Activated T-cell treated with anti-CD3 and anti-CD28 coated beads for 24 hours (primary cell): Measurements from ENCODE around the gene TREH.

ENCODE experiments used
- DNase-seq: peaks from one replicate; pipeline ENCODE4 v3.0.0-alpha.2; 2020; ENCODE audit warnings: low read depth

TREH gene

DNA sequence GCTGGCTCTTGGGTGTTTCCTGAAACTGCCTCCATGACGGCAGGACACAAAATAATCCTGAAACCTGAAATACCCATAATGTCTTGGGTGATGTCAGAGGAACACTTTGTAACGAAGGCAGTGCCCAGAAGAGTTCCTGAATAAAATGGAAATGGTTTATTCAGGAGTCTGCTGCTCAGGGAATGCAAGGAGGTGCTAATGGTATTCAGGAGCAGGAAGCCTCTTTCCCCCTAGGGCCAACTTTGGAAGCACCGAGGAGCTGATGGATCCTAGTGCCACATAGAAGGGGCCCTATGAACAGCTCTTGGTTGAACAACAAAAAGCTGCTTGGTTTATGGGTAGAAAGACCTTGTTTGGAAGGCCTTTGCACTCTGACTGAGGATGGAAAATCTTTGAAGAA lies 15.5 kb downstream of the TREH start:
- no peak for DNase-seq

GRCh38 chr11:118663381-118663780 lies 16.1 kb downstream of the TREH start:
- DNase-seq: no peak

DNA sequence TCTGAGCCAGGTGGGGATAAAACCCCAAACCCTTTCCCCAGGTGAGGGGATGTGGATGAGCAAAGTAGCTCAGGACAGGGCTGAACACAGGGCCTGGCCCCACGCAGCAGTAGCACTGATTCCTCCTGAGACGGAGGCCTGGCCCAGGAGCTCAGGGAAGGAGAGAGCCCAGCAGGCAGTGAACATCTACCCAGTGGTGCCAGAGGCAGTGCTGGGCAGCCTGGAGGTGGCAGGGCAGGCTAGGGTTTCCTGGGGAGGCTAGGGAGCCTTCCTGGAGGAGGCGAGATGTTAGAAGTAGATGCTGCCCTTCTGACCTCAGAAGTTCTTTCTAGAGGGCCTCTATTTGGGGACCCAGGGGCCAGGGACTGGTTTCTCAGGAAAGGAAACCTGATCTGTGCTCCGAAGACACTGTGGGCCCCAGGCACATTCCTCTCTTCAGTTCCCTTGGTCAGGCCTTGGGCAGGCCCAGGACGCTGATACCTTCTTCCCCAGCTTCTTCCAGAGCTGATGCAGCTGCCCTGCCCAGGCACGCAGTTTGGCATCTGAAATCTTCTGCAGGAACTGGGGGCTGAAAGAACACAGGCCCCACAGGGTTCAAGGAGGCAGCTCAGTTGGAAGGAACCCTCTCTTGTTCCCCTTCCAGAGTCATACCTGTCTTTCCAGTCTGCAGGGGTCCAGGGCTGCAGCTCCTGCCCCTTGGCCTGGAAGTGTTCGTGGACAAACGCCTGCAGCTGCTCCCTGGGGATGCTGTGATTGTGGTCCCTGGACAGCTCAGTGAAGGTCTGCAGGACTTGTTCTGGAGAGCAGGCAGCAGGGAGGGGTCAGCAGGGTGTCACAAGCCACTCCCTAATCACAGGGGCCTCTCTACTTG lies 16.8 kb downstream of the TREH start:
- DNase-seq: no peak

- DNase-seq: no peak
Measured at GRCh38 chr11:118661425-118662301, 17.8 kb downstream of the TREH start.

DNA sequence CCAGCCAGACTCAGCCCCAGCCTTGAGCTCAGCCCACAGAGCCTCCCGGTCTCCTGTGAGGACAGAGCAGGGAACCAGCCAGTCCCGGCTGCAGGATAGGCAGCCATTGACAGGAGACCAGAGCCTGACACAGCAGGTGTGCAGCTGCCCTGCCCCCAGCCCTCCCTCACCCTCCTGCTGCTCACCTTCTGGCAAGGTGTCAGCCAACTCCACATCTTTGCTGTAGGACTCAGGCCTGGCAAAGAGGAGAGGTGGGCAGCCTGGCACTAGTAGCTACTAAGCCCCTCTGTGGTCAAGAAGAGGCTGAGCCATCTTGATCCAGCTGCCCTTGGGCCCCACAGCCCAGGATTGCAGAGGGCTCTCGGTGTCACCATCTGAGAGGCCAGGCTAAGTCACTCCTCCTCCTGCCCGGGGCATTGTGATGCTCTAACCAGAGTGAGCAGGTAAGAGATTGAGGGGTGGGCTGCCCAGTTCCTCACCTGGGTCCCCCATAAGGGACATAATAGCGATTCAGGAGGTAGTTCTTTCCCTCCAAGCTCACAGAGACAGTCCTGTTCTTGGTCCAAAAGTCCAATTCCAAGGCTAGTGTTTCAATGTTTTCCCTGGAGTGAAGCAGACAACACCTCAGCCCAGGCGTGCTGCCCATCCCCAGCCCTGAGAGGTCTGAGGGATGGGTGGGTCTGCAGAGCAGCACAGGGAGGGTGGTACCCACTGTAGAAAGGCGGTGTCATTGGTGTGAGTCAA lies 18.6 kb downstream of the TREH start:
- no peak for DNase-seq

DNA sequence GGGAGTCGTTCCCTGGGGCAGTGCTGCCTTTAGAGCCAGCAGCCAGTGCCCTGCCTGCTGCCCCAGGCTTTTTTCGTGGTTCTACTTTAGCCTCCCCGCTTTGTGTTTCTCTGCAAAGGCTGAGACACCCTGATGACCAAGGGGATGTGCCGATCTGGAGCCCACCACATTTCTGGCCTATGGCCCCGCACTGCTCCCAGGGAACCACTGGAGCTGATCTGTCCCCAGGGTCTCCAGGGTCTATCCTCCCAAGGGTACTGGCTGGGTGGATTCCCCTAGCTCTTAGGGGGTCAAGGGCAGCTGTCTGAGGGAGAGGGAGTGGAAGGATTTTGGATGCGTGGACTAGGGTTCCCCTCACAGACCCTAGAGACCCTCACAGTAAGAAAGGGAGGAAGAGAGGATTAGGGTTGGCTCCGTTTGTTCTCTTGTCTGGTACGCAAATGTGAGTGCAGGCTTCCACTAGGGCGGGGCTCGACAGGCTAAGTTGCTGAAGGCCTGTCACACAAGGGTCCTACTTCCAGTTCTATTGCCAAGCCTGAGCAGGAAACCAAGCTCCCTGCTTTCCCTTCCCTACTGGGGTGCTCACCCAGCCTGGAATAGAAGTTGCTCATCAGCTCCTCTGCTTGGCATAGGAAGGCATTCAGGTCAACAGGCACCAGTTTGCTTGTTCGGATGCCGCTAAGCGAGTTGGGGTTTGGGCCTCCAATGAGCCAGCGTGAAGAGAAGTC lies 19.3 kb downstream of the TREH start:
- DNase-seq: no peak

- peak; percentile 84 for DNase-seq
Measured at GRCh38 chr11:118659314-118659952, 20.0 kb downstream of the TREH start.

- DNase-seq: no peak
Measured at GRCh38 chr11:118658429-118659313, 20.8 kb downstream of the TREH start.

DNA sequence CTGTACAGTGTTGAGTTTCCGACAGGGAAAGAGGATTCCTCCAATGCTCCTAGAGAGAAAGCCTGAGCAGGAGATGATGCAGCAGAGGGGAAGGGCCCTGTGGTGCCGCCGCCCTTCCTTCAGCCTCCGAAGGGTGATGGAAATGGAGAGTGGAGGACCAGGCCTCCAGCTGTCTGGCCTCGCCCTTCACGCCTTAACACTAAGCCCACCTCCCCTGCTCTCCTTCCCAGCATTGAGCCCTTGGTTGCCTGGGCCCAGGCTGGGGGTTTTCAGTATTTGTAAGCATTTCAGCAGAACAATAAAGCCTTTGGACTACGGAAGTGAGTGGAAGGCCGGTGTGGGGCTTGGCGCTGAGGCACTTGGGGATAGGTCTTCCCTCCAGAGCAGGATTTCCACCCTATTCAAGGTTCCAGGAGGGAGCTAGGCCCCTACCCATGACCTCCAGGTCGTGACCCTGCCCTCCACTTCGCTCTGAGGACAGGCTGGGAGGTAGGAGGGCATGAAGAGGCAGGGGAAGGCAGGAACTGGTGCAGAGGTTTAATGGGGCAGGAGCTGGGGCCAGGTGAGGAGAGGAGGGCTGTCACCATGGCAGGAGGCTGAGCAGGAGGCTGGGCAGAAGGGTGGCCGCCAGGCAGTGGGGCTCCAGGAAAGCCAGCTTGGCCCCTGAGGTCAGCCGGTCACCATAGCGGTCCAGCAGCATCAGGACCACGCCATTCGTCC lies 21.6 kb downstream of the TREH start:
- no peak for DNase-seq

GRCh38 chr11:118657238-118657637 lies 22.2 kb downstream of the TREH start:
- no peak for DNase-seq

DNA sequence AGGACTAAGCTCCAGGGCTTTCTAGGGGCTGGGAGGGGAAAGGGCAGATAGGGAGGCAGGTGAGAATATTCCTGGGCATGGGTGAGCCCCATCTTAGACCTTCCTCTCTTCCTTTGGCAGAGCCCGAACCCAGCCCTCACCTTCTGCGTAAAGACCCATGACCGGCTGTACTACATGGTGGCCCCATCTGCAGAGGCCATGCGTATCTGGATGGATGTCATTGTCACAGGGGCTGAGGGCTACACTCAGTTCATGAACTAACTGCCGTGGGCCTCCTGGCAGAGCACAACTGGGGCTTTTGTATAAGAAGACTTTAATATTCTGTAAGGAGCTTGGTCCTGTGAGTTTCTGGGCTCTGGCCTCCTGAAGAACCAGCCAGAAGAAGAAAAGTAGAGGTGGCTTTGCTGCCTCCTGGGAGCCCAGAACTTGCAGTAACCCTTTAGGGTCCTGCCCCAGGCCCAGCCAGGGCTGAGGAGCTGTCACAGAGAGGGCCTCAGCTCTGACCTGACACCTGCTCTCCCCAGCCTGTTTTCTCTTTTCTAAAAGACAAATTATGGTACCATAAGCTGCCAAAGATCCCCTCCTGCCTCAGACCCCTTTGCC lies 22.8 kb downstream of the TREH start:
- DNase-seq: no peak

DNA sequence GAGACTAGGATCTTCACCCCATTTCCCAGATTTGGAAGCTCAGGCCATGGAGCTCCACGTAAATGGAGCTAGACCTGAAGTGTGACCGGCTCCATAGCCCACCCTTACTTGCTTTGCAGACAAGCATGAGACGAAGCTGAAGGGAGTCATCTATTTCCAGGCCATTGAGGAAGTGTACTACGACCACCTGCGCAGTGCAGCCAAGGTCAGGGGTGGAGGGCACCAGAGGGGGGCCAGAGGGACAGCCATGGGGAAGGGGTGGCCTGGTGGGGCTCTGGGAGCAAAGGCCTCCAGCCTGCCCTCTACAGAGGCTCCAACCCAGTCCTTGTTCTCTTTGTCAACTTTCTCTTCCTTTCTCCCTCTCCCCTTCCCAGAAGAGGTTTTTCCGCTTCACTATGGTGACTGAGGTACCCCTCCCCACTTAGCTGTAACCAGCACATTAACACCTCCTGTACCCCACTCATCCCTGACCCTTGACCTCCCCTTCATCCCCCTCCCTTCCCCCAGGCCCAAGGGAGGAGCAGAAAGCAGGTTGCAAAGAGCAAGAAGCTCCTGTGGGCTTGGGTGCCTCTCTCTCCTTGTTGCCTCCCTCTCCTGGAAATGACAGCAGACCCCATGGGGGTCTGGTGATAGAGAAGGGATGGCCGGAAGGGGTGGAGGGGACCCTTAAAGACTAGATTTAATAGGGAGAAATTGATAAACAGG lies 23.8 kb downstream of the TREH start:
- no peak for DNase-seq

DNA sequence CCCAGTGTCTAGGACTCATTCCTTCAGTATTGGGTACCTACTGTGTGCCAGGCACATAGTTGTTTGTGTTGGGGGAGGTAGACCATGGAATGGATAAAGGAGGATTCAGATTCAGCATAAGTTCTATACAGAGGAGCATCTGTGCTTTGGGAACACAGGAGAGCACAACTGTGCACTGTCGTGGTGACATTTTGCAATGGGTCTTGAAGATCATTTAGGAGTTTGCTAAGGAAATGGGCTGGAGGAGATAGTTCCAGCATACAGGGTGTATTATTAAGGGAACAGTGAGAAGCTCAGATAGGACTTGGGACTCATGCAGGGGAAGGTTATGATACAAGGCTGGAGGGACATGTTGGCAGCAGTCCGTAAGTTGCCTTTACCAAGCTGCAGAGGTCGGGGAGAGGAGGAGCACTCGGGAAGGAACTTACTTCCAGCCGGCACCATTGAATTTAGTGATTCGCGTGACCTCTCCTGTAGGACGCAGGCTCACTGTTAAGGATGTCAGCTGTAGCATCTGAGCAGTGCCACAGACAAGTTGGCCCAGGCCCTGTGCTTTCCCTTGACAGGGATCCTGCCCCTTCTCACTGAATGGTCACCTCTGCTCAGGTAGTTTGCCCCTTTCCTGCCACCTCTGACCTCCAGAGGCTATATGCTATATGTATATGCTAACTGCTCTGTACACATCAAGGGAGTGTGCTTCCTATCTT lies 25.6 kb downstream of the TREH start:
- DNase-seq: no peak

DNA sequence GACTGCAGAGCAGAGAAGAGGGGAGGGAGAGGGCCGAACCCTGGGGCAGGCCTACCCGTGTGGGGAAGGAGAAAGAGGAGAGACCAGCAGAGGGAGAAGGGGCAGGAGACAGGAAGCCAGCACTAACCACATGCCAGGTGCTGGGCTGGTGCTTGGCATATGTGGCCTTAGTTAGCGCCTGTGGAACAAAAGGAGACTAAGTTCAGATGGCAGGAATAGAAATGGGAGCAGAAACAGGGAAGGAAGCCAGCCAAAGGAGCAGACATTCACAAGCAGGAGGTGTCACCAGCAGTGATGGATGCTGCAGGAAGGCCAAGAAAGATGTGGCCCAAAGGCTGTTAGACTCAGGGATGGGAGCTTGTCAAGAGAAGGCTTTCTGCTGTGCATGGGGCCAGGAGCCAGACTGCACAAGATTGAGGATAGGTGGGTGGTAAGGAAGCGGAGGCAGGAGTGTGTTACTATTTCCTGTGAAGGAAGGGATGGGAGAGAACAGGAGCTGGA lies 26.7 kb downstream of the TREH start:
- DNase-seq: no peak

DNA sequence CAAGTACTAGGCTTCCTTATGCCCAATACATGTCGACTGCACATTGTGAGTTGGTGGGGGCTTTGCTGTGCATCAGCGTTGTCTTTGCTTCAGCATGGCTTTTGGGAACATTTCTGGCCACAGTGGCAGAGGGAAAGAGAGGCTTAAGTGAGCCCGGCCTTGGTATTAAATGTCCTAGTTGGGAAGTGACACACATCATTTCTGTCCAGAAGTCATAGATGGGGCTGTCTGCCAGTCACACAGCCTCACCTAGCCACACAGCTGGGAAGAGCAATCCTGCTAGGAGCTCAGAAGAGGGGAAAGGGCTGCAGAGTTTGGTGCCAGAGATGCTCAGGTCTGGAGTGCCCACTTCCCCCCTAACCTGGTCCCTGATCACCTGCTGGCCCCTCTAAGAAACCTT lies 27.6 kb downstream of the TREH start:
- no peak for DNase-seq

DNA sequence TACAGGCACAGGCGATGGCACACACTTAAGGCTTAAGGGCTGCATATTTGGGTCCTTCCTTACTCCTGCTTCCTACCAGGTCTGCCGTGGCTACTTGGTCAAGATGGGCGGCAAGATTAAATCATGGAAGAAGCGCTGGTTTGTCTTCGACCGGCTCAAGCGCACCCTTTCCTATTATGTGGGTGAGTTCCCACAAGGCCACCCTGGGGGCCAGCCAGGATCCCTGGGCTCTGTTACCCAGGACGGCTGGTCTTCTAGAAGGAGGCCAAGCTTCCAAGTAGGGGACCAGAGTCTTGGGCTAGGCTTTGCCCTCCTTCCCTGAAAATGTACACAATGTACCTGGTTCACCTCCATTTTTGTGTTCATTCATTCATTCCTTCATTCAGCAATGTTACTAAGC lies 29.1 kb downstream of the TREH start:
- DNase-seq: no peak

GRCh38 chr11:118649941-118650340 lies 29.5 kb downstream of the TREH start:
- no peak for DNase-seq

- DNase-seq: no peak
Measured at GRCh38 chr11:118648291-118648690, 31.2 kb downstream of the TREH start.
